ENCODE measurements around the gene TM2D3. TPM values are rescaled to one million over a fixed set of nuclear protein-coding genes. Genes with fewer than 3 reads are reported as not detected.

Gene TM2D3
- total and polyA plus RNA-seq, 2 experiments from 2014 or later, result 26.2 to 36.6 TPM

DNA sequence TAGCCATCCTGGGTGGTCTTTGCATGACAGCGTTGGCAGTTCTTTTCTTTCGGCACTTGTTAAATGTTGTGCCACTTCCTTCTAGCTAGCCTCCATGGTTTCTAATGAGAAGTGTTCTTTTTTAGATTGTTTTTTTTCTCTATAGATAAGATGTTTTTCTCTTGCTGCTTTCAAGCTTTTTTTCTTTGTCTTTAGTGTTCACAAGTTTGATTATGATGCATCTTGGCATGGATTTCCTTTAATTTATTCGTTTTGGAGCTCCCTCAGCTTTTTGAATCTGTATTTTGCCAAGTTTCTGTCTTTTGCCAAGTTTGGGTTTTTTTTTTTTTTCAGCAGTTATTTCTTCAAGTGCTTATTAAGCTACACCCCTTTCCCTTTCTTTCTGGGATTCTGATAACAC, 53.1 kb downstream of the TM2D3 start:
- no peaks in the 10 kb centered on the region for H3K79me2 ChIP-seq (replicated peaks; ENCODE audit: insufficient read depth)
- no peak overlapping the region for H2AFZ ChIP-seq
- no peak overlapping the region for H3K4me2 ChIP-seq
- TF ChIP-seq POLR2AphosphoS5 (IDR thresholded peaks at IDR 0.05; ENCODE audit: low read depth), result no peak
- no peak for TF ChIP-seq ZNF331 (CRISPR knock-in tag; IDR thresholded peaks at IDR 0.05; ENCODE audit: low read depth)
- TF ChIP-seq STAT1 (IDR thresholded peaks at IDR 0.05; ENCODE audit: unreplicated experiment), result no peak
- no peak for TF ChIP-seq CTCF (conservative IDR thresholded peaks at IDR 0.05; ENCODE audit: low read depth in 2 of 2)
- no peak for TF ChIP-seq ZNF114 (CRISPR knock-in tag; IDR thresholded peaks at IDR 0.05)
- TF ChIP-seq ETS1 (IDR thresholded peaks at IDR 0.05), result no peak
- no peak for TF ChIP-seq EZH2phosphoT487 (IDR thresholded peaks at IDR 0.05; ENCODE audit: unreplicated experiment)
- TF ChIP-seq NANOG (IDR thresholded peaks at IDR 0.05; ENCODE audit: borderline replicate concordance), result no peak
- no peak for TF ChIP-seq EZH2 (IDR thresholded peaks at IDR 0.05; ENCODE audit: low read depth, unreplicated experiment)
- no peak for TF ChIP-seq ZNF462 (CRISPR knock-in tag; IDR thresholded peaks at IDR 0.05)
- TF ChIP-seq CREB1 (CRISPR knock-in tag; IDR thresholded peaks at IDR 0.05; ENCODE audit: low read depth), result no peak
- TF ChIP-seq JUNB (IDR thresholded peaks at IDR 0.05; ENCODE audit: unreplicated experiment), result no peak
- TF ChIP-seq, protein P1, sequence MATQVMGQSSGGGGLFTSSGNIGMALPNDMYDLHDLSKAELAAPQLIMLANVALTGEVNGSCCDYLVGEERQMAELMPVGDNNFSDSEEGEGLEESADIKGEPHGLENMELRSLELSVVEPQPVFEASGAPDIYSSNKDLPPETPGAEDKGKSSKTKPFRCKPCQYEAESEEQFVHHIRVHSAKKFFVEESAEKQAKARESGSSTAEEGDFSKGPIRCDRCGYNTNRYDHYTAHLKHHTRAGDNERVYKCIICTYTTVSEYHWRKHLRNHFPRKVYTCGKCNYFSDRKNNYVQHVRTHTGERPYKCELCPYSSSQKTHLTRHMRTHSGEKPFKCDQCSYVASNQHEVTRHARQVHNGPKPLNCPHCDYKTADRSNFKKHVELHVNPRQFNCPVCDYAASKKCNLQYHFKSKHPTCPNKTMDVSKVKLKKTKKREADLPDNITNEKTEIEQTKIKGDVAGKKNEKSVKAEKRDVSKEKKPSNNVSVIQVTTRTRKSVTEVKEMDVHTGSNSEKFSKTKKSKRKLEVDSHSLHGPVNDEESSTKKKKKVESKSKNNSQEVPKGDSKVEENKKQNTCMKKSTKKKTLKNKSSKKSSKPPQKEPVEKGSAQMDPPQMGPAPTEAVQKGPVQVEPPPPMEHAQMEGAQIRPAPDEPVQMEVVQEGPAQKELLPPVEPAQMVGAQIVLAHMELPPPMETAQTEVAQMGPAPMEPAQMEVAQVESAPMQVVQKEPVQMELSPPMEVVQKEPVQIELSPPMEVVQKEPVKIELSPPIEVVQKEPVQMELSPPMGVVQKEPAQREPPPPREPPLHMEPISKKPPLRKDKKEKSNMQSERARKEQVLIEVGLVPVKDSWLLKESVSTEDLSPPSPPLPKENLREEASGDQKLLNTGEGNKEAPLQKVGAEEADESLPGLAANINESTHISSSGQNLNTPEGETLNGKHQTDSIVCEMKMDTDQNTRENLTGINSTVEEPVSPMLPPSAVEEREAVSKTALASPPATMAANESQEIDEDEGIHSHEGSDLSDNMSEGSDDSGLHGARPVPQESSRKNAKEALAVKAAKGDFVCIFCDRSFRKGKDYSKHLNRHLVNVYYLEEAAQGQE (IDR thresholded peaks at IDR 0.05; ENCODE audit: unreplicated experiment), result no peak
- Mint-ChIP-seq H3K4me3 (no peak overlapping the region), H3K9me3 (peaks cover 7% of the 10 kb centered on the region; the same call in 1 of the 3 replicates), H3K4me1 (no peaks in the 10 kb centered on the region; the same call in 2 of the 3 replicates), H3K27ac (no peak overlapping the region), H3K27me3 (ENCODE audit: insufficient read depth, low read depth, poor library complexity) (peaks cover 1% of the 10 kb centered on the region), H3K36me3 (ENCODE audit: low read depth) (no peaks in the 10 kb centered on the region)
- H4K20me1 ChIP-seq (replicated peaks; ENCODE audit: insufficient read depth), result no peaks in the 10 kb centered on the region
- H3K4me3 ChIP-seq, result no peak overlapping the region
- H3K27me3 ChIP-seq (ENCODE audit: insufficient read depth), result no peaks in the 10 kb centered on the region
- ATAC-seq (no peak), DNase-seq (ENCODE audit: low spot score) (no peak)
- no peaks in the 10 kb centered on the region for H3K4me1 ChIP-seq (ENCODE audit: insufficient read depth)
- H3F3A ChIP-seq (replicated peaks; ENCODE audit: low read depth), result no peaks in the 10 kb centered on the region
- H3K9me2 ChIP-seq (ENCODE audit: insufficient read depth), result no peaks in the 10 kb centered on the region
- H3K27ac ChIP-seq (ENCODE audit: low read depth), result no peak overlapping the region
- H3K36me3 ChIP-seq (ENCODE audit: insufficient read depth), result no peaks in the 10 kb centered on the region

All from GM23338 (cell line).